Hepatocyte (in vitro differentiated cells): ENCODE results near the gene DDIT4. TPM values are rescaled to one million over a fixed set of nuclear protein-coding genes. Genes with fewer than 3 reads are reported as not detected.

ENCODE experiments used
- DNase-seq: peaks from one replicate; pipeline ENCODE4 v3.0.0-alpha.2; 2016; ENCODE audit warnings: low spot score
- H2AFZ ChIP-seq: fragments of 200-600 bp; sonication (generic); 2 replicates; pipeline ENCODE4 v1.6.0; 2016; ENCODE audit warnings: antibody characterized with exemption, mild to moderate bottlenecking
- H3K27ac ChIP-seq: fragments of 200-600 bp; sonication (generic); 2 replicates; pipeline ENCODE4 v1.5.1; 2016; ENCODE audit warnings: mild to moderate bottlenecking
- H3K27me3 ChIP-seq: fragments of 200-600 bp; sonication (generic); 2 replicates; pipeline ENCODE4 v1.6.1; 2016
- H3K36me3 ChIP-seq: fragments of 200-600 bp; sonication (generic); replicated peaks from 2 replicates; pipeline ENCODE4 v1.5.1; 2016; ENCODE audit warnings: low read depth; ENCODE audit not compliant: insufficient read depth
- H3K4me1 ChIP-seq: fragments of 200-600 bp; sonication (generic); 2 replicates; pipeline ENCODE4 v1.5.1; 2016; ENCODE audit warnings: mild to moderate bottlenecking, moderate library complexity; ENCODE audit not compliant: insufficient read depth
- H3K4me2 ChIP-seq: fragments of 200-600 bp; sonication (generic); 2 replicates; pipeline ENCODE4 v1.6.0; 2016
- H3K4me3 ChIP-seq: fragments of 200-600 bp; sonication (generic); 2 replicates; pipeline ENCODE4 v1.5.1; 2016; ENCODE audit warnings: mild to moderate bottlenecking
- H3K79me2 ChIP-seq: fragments of 200-600 bp; sonication (generic); 2 replicates; pipeline ENCODE4 v1.6.0; 2017; ENCODE audit warnings: mild to moderate bottlenecking
- H3K9me2 ChIP-seq: fragments of 200-600 bp; sonication (generic); replicated peaks from 2 replicates; pipeline ENCODE4 v1.6.0; 2017; ENCODE audit warnings: mild to moderate bottlenecking; ENCODE audit not compliant: insufficient read depth
- H3K9me3 ChIP-seq: fragments of 200-600 bp; sonication (generic); 2 replicates; pipeline ENCODE4 v1.5.1; 2016; ENCODE audit warnings: low read depth, mild to moderate bottlenecking
- H4K20me1 ChIP-seq: fragments of 200-600 bp; sonication (generic); 2 replicates; pipeline ENCODE4 v1.6.0; 2016; ENCODE audit warnings: mild to moderate bottlenecking; ENCODE audit not compliant: insufficient read depth, poor library complexity, severe bottlenecking
- EZH2 ChIP-seq: fragments of 200-600 bp; sonication (generic); IDR thresholded peaks from 2 replicates; pipeline ENCODE4 v1.6.1; 2016; ENCODE audit warnings: antibody characterized with exemption, mild to moderate bottlenecking, borderline replicate concordance
- EZH2phosphoT487 ChIP-seq: fragments of 200-600 bp; sonication (generic); IDR thresholded peaks from one replicate; pipeline ENCODE4 v1.6.1; 2018; ENCODE audit warnings: antibody characterized with exemption, mild to moderate bottlenecking, low read depth, moderate library complexity; ENCODE audit not compliant: unreplicated experiment, severe bottlenecking
- WGBS: methylation state at CpG from one replicate; pipeline ENCODE4 v1.1.6; 2016; ENCODE audit warnings: low lambda C conversion rate; ENCODE audit errors: missing lambda C conversion rate; 5-methylcytosine and 5-hydroxymethylcytosine counted together
- polyA plus RNA-seq: library from polyadenylated mRNA; unstranded; fragments of >200 nt; fragmentation: Nextera tagmentation; extraction: Ambion mirVana; gene quantifications from 2 replicates; pipeline ENCODE4 v1.2.1, GENCODE V29; 2016
- total RNA-seq: library from RNA; depleted of rRNA; stranded (reverse); fragments of >200 nt; gene quantifications from 2 replicates; pipeline ENCODE4 v1.2.3, GENCODE V29; 2014
- TF ChIP-seq, protein P1 (sequence below): fragments of 200-600 bp; sonication (generic); IDR thresholded peaks from 2 replicates; pipeline ENCODE4 v1.5.1; 2016; ENCODE audit warnings: antibody characterized with exemption, mild to moderate bottlenecking; ENCODE audit not compliant: poor library complexity

DDIT4 gene
- total and polyA plus RNA-seq, 2 experiments from 2014 or later: 165 to 235 TPM

DNA sequence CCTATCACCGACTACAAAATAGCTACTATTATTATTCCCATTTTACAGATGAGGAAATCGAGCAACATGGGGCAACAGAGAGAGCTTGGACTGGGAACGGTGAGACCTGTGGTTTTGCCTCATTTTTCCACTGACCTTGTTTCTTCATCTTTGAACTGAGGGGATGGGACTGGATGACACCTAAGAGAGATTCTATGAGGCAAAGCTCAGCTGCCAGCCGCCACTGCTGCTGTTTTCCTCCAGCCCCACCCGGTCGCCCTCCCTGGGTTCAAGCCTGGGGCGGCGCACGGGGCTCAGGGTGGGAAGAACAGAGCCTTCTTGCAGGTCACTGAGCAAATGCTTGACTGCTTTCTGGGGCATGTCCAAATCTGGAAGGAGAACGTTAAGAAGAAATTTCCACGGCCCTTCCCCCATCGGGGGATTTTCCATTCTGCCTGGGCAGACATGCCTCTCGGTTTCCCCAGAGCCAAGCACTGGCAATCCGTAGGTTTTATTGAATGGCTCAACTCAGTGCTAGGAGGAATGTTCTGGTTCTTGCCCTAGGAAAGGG lies 12.3 kb downstream of the DDIT4 start:
- Histone ChIP-seq H3K9me2 (no peaks in the 10 kb centered on the region), H4K20me1 (no peaks in the 10 kb centered on the region), H3K79me2 (no peaks in the 10 kb centered on the region), H3K4me1 (no peaks in the 10 kb centered on the region), H2AFZ (no peak overlapping the region), H3K27me3 (no peaks in the 10 kb centered on the region), H3K4me2 (no peak overlapping the region), H3K27ac (no peak overlapping the region), H3K9me3 (no peaks in the 10 kb centered on the region), H3K36me3 (no peaks in the 10 kb centered on the region), H3K4me3 (no peak overlapping the region)
- WGBS: 73% methylated on average over 14 of the region's 14 CpGs
- no peak for TF ChIP-seq EZH2phosphoT487
- TF ChIP-seq EZH2: no peak
- TF ChIP-seq, protein P1, sequence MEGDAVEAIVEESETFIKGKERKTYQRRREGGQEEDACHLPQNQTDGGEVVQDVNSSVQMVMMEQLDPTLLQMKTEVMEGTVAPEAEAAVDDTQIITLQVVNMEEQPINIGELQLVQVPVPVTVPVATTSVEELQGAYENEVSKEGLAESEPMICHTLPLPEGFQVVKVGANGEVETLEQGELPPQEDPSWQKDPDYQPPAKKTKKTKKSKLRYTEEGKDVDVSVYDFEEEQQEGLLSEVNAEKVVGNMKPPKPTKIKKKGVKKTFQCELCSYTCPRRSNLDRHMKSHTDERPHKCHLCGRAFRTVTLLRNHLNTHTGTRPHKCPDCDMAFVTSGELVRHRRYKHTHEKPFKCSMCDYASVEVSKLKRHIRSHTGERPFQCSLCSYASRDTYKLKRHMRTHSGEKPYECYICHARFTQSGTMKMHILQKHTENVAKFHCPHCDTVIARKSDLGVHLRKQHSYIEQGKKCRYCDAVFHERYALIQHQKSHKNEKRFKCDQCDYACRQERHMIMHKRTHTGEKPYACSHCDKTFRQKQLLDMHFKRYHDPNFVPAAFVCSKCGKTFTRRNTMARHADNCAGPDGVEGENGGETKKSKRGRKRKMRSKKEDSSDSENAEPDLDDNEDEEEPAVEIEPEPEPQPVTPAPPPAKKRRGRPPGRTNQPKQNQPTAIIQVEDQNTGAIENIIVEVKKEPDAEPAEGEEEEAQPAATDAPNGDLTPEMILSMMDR: no peak
- no peak for DNase-seq

DNA sequence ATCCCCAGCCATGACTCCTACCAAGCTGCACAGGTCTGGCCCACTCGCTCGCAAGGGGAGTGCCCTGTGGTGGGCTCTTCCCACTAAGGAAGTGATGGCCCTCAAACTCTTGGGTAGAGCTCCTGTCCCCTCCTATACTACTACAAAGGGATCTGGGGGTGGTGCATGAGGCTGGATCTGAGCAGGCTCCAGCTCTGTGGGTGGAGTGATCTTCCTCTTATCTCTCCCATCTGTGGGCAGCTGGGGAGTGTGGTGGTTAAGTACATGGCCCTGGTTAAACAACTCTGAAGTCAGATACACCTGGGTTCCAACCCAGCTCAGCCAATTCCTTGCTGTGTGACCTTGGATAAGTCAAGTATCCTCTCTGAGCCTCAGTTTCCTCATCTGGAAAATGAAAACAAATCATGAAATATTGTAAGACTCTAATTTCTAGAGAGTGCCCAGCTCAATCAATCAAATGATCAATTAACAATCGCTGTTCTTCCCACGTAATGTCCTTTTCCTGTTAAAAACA lies 17.4 kb downstream of the DDIT4 start:
- WGBS: 94% methylated on average over 4 of the region's 4 CpGs
- H4K20me1 ChIP-seq: no peaks in the 10 kb centered on the region

DNA sequence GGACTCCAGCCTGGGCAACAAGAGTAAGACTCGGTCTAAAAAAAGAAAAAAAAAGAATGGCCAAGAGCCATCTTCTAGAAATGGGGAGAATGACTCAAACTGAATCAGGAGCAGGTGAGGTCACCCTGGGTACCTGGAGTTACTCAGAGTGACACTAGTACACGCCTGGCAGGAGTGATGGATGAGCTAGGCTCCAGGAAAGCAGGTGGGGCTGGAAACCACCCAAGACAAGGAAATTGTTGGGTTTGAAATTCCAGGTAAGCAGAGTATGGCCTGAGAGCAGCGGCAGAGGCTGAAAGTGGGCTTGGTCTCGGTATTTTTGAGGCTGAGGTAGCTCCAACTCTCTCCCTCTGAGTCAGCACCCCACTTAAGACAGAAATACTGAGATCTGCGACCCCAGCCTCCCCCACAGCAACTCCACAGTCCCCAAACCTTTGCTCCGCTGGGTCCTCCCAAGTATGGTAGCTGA lies 18.5 kb downstream of the DDIT4 start:
- H3K4me2 ChIP-seq: no peak overlapping the region
- H2AFZ ChIP-seq: no peak overlapping the region
- no peaks in the 10 kb centered on the region for H3K27me3 ChIP-seq
- no peaks in the 10 kb centered on the region for H3K79me2 ChIP-seq
- WGBS: 75% methylated on average over 5 of the region's 6 CpGs
- H3K9me2 ChIP-seq: no peaks in the 10 kb centered on the region
- H3K36me3 ChIP-seq: no peaks in the 10 kb centered on the region
- H3K4me3 ChIP-seq: no peak overlapping the region
- peaks cover 4% of the 10 kb centered on the region for H3K4me1 ChIP-seq
- H3K9me3 ChIP-seq: no peaks in the 10 kb centered on the region
- peak overlapping the region; percentile 84 for H3K27ac ChIP-seq
- H4K20me1 ChIP-seq: no peaks in the 10 kb centered on the region
- DNase-seq: peak; percentile 64
- TF ChIP-seq EZH2phosphoT487 (no peak), EZH2 (no peak)
- TF ChIP-seq, protein P1: no peak

More for the DNA sequence above, 17.4 kb downstream of the DDIT4 start:
- H3K27me3 ChIP-seq: no peaks in the 10 kb centered on the region
- H3K36me3 ChIP-seq: no peaks in the 10 kb centered on the region
- no peak overlapping the region for H3K27ac ChIP-seq
- no peaks in the 10 kb centered on the region for H3K4me1 ChIP-seq
- no peaks in the 10 kb centered on the region for H3K79me2 ChIP-seq
- H3K9me3 ChIP-seq: no peaks in the 10 kb centered on the region
- no peak overlapping the region for H3K4me2 ChIP-seq
- no peaks in the 10 kb centered on the region for H3K9me2 ChIP-seq
- no peak for TF ChIP-seq EZH2phosphoT487
- TF ChIP-seq, protein P1: no peak
- no peak for TF ChIP-seq EZH2
- no peak for DNase-seq
- H2AFZ ChIP-seq: no peak overlapping the region
- H3K4me3 ChIP-seq: no peak overlapping the region
